CD4-positive, alpha-beta memory T cell (primary cell): Measurements from ENCODE around the gene GAMT. TPM values are rescaled to one million over a fixed set of nuclear protein-coding genes. Genes with fewer than 3 reads are reported as not detected.

Source experiments
- CTCF ChIA-PET: fragments of 350-600 bp; sonication (Branson Sonifier 250); formaldehyde crosslinking; loops from one replicate; lab custom pipeline; 2021; ENCODE audit warnings: inconsistent platforms; ENCODE audit not compliant: partially characterized antibody; lab: Charles Lee
- POLR2A ChIA-PET: fragments of 350-600 bp; sonication (Branson Sonifier 250); formaldehyde crosslinking; loops from one replicate; lab custom pipeline; 2021; ENCODE audit not compliant: partially characterized antibody; lab: Charles Lee
- DNase-seq, 5 donors: peaks; one replicate each; pipeline versions ENCODE4 v3.0.0 to v3.0.0-alpha.2; 2020 to 2022; ENCODE audit warnings: mixed read lengths in 1 of 5
- H3K27ac ChIP-seq: one replicate; pipeline ENCODE4 v1.7.0; 2013; ENCODE audit warnings: low read depth, low read length
- H3K27me3 ChIP-seq: 2 replicates; pipeline ENCODE4 v1.7.0; 2013; ENCODE audit warnings: mild to moderate bottlenecking, low read length, moderate library complexity; ENCODE audit not compliant: insufficient read depth
- H3K36me3 ChIP-seq: 2 replicates; pipeline ENCODE4 v1.7.0; 2013; ENCODE audit warnings: mild to moderate bottlenecking, low read length, moderate library complexity; ENCODE audit not compliant: insufficient read depth
- H3K4me1 ChIP-seq: 2 replicates; pipeline ENCODE4 v1.7.0; 2013; ENCODE audit warnings: mild to moderate bottlenecking, low read length, moderate library complexity; ENCODE audit not compliant: insufficient read depth
- H3K4me3 ChIP-seq, 2 donors: one replicate each; pipeline ENCODE4 v1.7.0; 2013; ENCODE audit warnings: low read length in 2 of 2, mild to moderate bottlenecking in 1 of 2
- H3K9me3 ChIP-seq, 2 donors: one replicate each; pipeline ENCODE4 v1.7.0; 2013; ENCODE audit warnings: low read length in 2 of 2, control low read depth in 1 of 2; ENCODE audit not compliant: control insufficient read depth in 1 of 2
- H3K27ac Mint-ChIP-seq, 7 donors: one replicate each; pipeline ENCODE4 v1.8.0; 2020 to 2021; ENCODE audit warnings: mixed read lengths in 7 of 7, mild to moderate bottlenecking in 6 of 7, inconsistent platforms in 3 of 7, moderate library complexity in 3 of 7
- H3K27me3 Mint-ChIP-seq, 2 donors: one replicate each; pipeline ENCODE4 v1.8.0; 2020 to 2021; ENCODE audit warnings: mixed read lengths in 2 of 2
- H3K36me3 Mint-ChIP-seq, 2 donors: one replicate each; pipeline ENCODE4 v1.8.0; 2020 to 2021; ENCODE audit warnings: mixed read lengths in 2 of 2, inconsistent platforms in 1 of 2, mild to moderate bottlenecking in 1 of 2
- H3K4me1 Mint-ChIP-seq, 4 donors: one replicate each; pipeline ENCODE4 v1.8.0; 2020 to 2021; ENCODE audit warnings: mixed read lengths in 4 of 4, mild to moderate bottlenecking in 1 of 4
- H3K4me3 Mint-ChIP-seq, 8 donors: one replicate each; pipeline ENCODE4 v1.8.0; 2020 to 2021; ENCODE audit warnings: mixed read lengths in 8 of 8, mild to moderate bottlenecking in 7 of 8, moderate library complexity in 6 of 8, inconsistent platforms in 3 of 8
- H3K9me3 Mint-ChIP-seq, 8 donors: one replicate each; pipeline ENCODE4 v1.8.0; 2020 to 2021; ENCODE audit warnings: mixed read lengths in 8 of 8, mild to moderate bottlenecking in 5 of 8, inconsistent platforms in 3 of 8, moderate library complexity in 1 of 8
- intact Hi-C: fragments of 100-400 bp; cut with micrococcal nuclease; formaldehyde crosslinking; loops from one replicate; pipeline ENCODE4 v1.15.1; 2023
- polyA plus RNA-seq, 2 donors: library from polyadenylated mRNA; unstranded; fragments of 300-500 nt; fragmentation: Illumina TruSeq; gene quantifications; one replicate each; pipeline ENCODE4 v1.2.3, GENCODE V29; 2021
- total RNA-seq, 2 experiments: library from RNA; stranded (reverse); gene quantifications; one replicate each; pipeline ENCODE4 v1.2.3, GENCODE V29; 2021

Gene GAMT
- total and polyA plus RNA-seq, 4 experiments from 2014 or later: 15.9 to 20.3 (median 17.8) TPM

GRCh38 chr19:1423436-1424191 is 22.3 kb upstream of the GAMT start:
- intact Hi-C loops: no loop called here
- H3K4me3 ChIP-seq: no peak overlapping the region

GRCh38 chr19:1422943-1423342 is 21.6 kb upstream of the GAMT start:
- Mint-ChIP-seq H3K36me3 (peaks cover 28 to 51% of the 10 kb centered on the region in 2 donors), H3K4me1 (peaks cover under 1 to 13% (median 5%) of the 10 kb centered on the region in 4 donors), H3K27ac (peak overlapping the region in 2 of 7 donors; percentile 41 to 54), H3K9me3 (peaks cover 0 to 7% (median 0%) of the 10 kb centered on the region in 8 donors), H3K27me3 (no peaks in the 10 kb centered on the region), H3K4me3 (peak overlapping the region in 1 of 8 donors; percentile 42)
- Histone ChIP-seq H3K4me3 (no peak overlapping the region), H3K36me3 (peaks cover 80% of the 10 kb centered on the region), H3K4me1 (no peaks in the 10 kb centered on the region), H3K27ac (no peak overlapping the region), H3K27me3 (no peaks in the 10 kb centered on the region), H3K9me3 (no peaks in the 10 kb centered on the region)
- intact Hi-C loops: no loop called here
- CTCF ChIA-PET: no interaction called here
- DNase-seq: no peak
- POLR2A ChIA-PET: interaction anchor here (1.6 kb wide), 1 partner anchor 154 kb away, joined by 4 read pairs; the partner anchor contains the start of gene CIRBP

More at GRCh38 chr19:1423436-1424191, 22.3 kb upstream of the GAMT start:
- no peaks in the 10 kb centered on the region for H3K27me3 ChIP-seq
- Mint-ChIP-seq H3K27me3 (no peaks in the 10 kb centered on the region), H3K36me3 (peaks cover 28 to 50% of the 10 kb centered on the region in 2 donors), H3K27ac (peak overlapping the region in 2 of 7 donors; percentile 2 to 54), H3K4me1 (peaks cover 0 to 13% (median 5%) of the 10 kb centered on the region in 4 donors), H3K9me3 (peaks cover 0 to 7% (median 0%) of the 10 kb centered on the region in 8 donors), H3K4me3 (no peak overlapping the region)
- peaks cover 79% of the 10 kb centered on the region for H3K36me3 ChIP-seq
- no peaks in the 10 kb centered on the region for H3K9me3 ChIP-seq
- H3K27ac ChIP-seq: no peak overlapping the region
- no peak for DNase-seq
- ChIA-PET CTCF (no interaction called here), POLR2A (interaction anchor here (1.6 kb wide), 1 partner anchor 154 kb away, joined by 4 read pairs; the partner anchor contains the start of gene CIRBP)
- H3K4me1 ChIP-seq: no peaks in the 10 kb centered on the region

- POLR2A ChIA-PET: interaction anchor here (1.6 kb wide), 1 partner anchor 153 kb away, joined by 4 read pairs; the partner anchor contains the start of gene CIRBP
- no peak for DNase-seq
Observed at GRCh38 chr19:1422360-1422759, 21.0 kb upstream of the GAMT start.

GRCh38 chr19:1421958-1422305 is 20.6 kb upstream of the GAMT start:
- ChIA-PET POLR2A (interaction anchor here (1.6 to 2.0 kb wide), 2 partner anchors 13 to 153 kb away, joined by 4 to 5 read pairs; partner anchors contain the start of gene CIRBP), CTCF (no interaction called here)
- no peaks in the 10 kb centered on the region for H3K9me3 ChIP-seq
- H3K36me3 ChIP-seq: peaks cover 85% of the 10 kb centered on the region
- Mint-ChIP-seq H3K9me3 (peaks cover 0 to 7% (median 0%) of the 10 kb centered on the region in 8 donors), H3K36me3 (peaks cover 32 to 52% of the 10 kb centered on the region in 2 donors), H3K27me3 (no peaks in the 10 kb centered on the region), H3K27ac (no peak overlapping the region), H3K4me1 (peaks cover 6 to 21% (median 12%) of the 10 kb centered on the region in 4 donors), H3K4me3 (no peak overlapping the region)
- no peak for DNase-seq
- peaks cover 8% of the 10 kb centered on the region for H3K4me1 ChIP-seq
- H3K27me3 ChIP-seq: no peaks in the 10 kb centered on the region
- H3K4me3 ChIP-seq: no peak overlapping the region
- intact Hi-C loops: no loop called here
- H3K27ac ChIP-seq: no peak overlapping the region

More at GRCh38 chr19:1422360-1422759, 21.0 kb upstream of the GAMT start:
- Histone ChIP-seq H3K27me3 (no peaks in the 10 kb centered on the region), H3K27ac (no peak overlapping the region), H3K4me3 (no peak overlapping the region), H3K36me3 (peaks cover 81% of the 10 kb centered on the region), H3K9me3 (no peaks in the 10 kb centered on the region), H3K4me1 (peaks cover 4% of the 10 kb centered on the region)
- Mint-ChIP-seq H3K27me3 (no peaks in the 10 kb centered on the region), H3K4me1 (peaks cover 4 to 17% (median 9%) of the 10 kb centered on the region in 4 donors), H3K9me3 (peaks cover 0 to 7% (median 0%) of the 10 kb centered on the region in 8 donors), H3K27ac (no peak overlapping the region), H3K36me3 (peaks cover 31 to 50% of the 10 kb centered on the region in 2 donors), H3K4me3 (no peak overlapping the region)
- CTCF ChIA-PET: no interaction called here
- intact Hi-C loops: no loop called here

- H3K27ac ChIP-seq: no peak overlapping the region
- DNase-seq: no peak
- no peaks in the 10 kb centered on the region for H3K9me3 ChIP-seq
- CTCF ChIA-PET: no interaction called here
- no peak overlapping the region for H3K4me3 ChIP-seq
- Mint-ChIP-seq H3K4me1 (peaks cover 10 to 26% (median 14%) of the 10 kb centered on the region in 4 donors), H3K27ac (peak overlapping the region in 1 of 7 donors; percentile 18), H3K4me3 (no peak overlapping the region), H3K27me3 (no peaks in the 10 kb centered on the region), H3K36me3 (peaks cover 32 to 52% of the 10 kb centered on the region in 2 donors), H3K9me3 (peaks cover 0 to 7% (median 0%) of the 10 kb centered on the region in 8 donors)
- intact Hi-C loops: no loop called here
- peaks cover 84% of the 10 kb centered on the region for H3K36me3 ChIP-seq
- no peaks in the 10 kb centered on the region for H3K27me3 ChIP-seq
- POLR2A ChIA-PET: interaction anchor here (2.0 kb wide), 1 partner anchor 13 kb away, joined by 5 read pairs; no protein-coding TSS in a partner anchor
- H3K4me1 ChIP-seq: peaks cover 13% of the 10 kb centered on the region
Observed at GRCh38 chr19:1421218-1421957, 20.0 kb upstream of the GAMT start.

GRCh38 chr19:1420590-1420989 is 19.2 kb upstream of the GAMT start:
- Mint-ChIP-seq H3K4me1 (peaks cover 14 to 34% (median 21%) of the 10 kb centered on the region in 4 donors), H3K27me3 (no peaks in the 10 kb centered on the region), H3K4me3 (no peak overlapping the region), H3K9me3 (peaks cover 0 to 4% (median 0%) of the 10 kb centered on the region in 8 donors), H3K36me3 (peaks cover 30 to 54% of the 10 kb centered on the region in 2 donors), H3K27ac (peak overlapping the region in 3 of 7 donors; percentile 7 to 68 (median 18))
- Histone ChIP-seq H3K36me3 (peaks cover 81% of the 10 kb centered on the region), H3K4me3 (no peak overlapping the region), H3K27me3 (no peaks in the 10 kb centered on the region), H3K4me1 (peaks cover 21% of the 10 kb centered on the region), H3K9me3 (no peaks in the 10 kb centered on the region), H3K27ac (no peak overlapping the region)
- intact Hi-C loops: no loop called here
- POLR2A ChIA-PET: interaction anchor here (2.0 kb wide), 1 partner anchor 12 kb away, joined by 5 read pairs; no protein-coding TSS in a partner anchor
- no peak for DNase-seq
- CTCF ChIA-PET: no interaction called here
